ENCODE measurements around the gene ACCS. TPM values are rescaled to one million over a fixed set of nuclear protein-coding genes. Genes with fewer than 3 reads are reported as not detected.

ACCS gene
- 1 to 10 TPM; 4.9 to 5.2 TPM for total RNA-seq

- peak within 1 kb of the TSS; percentile 84 for H3K4me3 Mint-ChIP-seq
- H3K27me3 Mint-ChIP-seq: no peaks in the 10 kb centered on the region
- H3K9me3 Mint-ChIP-seq: no peaks in the 10 kb centered on the region
- DNase-seq: peak; percentile 89
- H3K36me3 Mint-ChIP-seq: no peaks in the 10 kb centered on the region
- peak within 1 kb of the TSS; percentile 89 for H3K27ac Mint-ChIP-seq
- H3K4me1 Mint-ChIP-seq: peaks cover 15% of the 10 kb centered on the region
Measured at GRCh38 chr11:44065841-44066731, at the start of gene ACCS. Gene ACCS, plus strand, starts transcription at chr11:44066270. Its CDS starts 1,358 bp downstream, at chr11:44067628.

DNA sequence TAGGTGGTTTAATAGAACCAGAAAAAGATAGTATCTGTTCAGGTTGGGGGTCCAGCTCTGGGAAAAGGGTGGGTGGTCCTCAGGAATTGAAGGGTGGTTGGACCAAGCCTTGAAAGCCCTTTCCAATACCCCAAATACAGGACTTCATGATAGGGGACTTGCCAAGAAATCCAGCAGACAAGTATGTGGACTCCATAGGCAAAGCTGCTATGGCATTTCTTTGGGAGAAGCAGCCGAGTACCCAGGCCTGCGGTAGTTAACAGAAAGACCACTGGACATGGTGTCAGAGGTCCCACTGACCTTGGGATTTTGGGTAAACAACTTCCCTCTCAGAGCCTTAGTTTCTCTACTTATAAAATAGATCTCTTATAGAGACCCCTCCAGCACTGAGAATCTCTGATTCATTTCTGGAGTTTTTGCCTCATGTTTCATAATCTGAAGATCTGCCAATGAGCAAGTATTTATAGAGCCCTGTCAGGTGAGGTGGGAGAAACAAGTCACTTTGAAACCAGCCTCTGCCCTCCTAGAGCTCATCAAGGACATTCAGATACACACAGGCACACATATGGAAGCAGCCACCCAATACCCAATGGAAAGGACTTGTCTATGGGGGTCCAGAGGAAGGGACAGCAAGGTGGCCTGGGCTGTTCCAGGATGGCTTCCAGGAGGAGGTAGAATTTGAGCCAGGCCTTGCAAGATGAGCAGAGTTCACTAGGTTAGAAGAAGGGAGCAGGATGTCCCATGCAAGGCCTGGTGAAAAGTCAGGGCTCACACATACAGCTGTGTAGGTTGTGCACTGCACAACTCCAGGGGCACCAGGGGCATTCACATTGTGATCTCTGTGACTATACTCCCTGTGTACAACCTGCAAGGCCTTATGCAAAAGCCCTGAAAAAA lies 49.3 kb upstream of the ACCS start:
- Mint-ChIP-seq H3K36me3 (no peaks in the 10 kb centered on the region), H3K27me3 (peaks cover 17% of the 10 kb centered on the region), H3K4me1 (peaks cover 4% of the 10 kb centered on the region), H3K4me3 (no peak overlapping the region), H3K9me3 (no peaks in the 10 kb centered on the region), H3K27ac (no peak overlapping the region)
- no peak for DNase-seq

- Mint-ChIP-seq H3K9me3 (peaks cover 1% of the 10 kb centered on the region), H3K27ac (no peak overlapping the region), H3K4me3 (no peak overlapping the region), H3K4me1 (peaks cover 4% of the 10 kb centered on the region), H3K27me3 (peaks cover 23% of the 10 kb centered on the region), H3K36me3 (no peaks in the 10 kb centered on the region)
- DNase-seq: no peak
Measured at GRCh38 chr11:44017443-44018126, 48.5 kb upstream of the ACCS start.

GRCh38 chr11:44018127-44018521 lies 47.9 kb upstream of the ACCS start:
- peaks cover 25% of the 10 kb centered on the region for H3K27me3 Mint-ChIP-seq
- peaks cover 3% of the 10 kb centered on the region for H3K9me3 Mint-ChIP-seq
- no peak for DNase-seq
- peaks cover 4% of the 10 kb centered on the region for H3K4me1 Mint-ChIP-seq
- H3K27ac Mint-ChIP-seq: no peak overlapping the region
- no peaks in the 10 kb centered on the region for H3K36me3 Mint-ChIP-seq
- H3K4me3 Mint-ChIP-seq: no peak overlapping the region

DNA sequence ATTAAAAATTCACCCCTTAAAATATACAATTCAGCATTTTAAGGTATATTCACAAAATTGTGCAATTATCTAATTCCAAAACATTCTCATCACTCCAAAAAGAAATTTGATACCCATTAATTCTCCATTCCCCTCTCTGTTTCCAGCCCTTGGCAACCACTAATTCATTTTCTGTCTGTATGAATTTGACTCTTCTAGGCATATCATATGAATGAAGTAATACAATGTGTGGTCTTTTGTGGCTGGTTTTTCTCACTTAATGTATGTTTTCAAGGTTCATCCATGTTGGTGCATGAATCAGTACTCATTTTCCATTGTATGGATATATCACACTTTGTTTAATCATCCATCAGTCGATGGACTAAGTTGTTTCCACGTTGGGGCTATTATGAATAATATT lies 47.2 kb upstream of the ACCS start:
- H3K36me3 Mint-ChIP-seq: no peaks in the 10 kb centered on the region
- peaks cover 27% of the 10 kb centered on the region for H3K27me3 Mint-ChIP-seq
- no peak for DNase-seq
- peaks cover 4% of the 10 kb centered on the region for H3K4me1 Mint-ChIP-seq
- no peak overlapping the region for H3K4me3 Mint-ChIP-seq
- no peak overlapping the region for H3K27ac Mint-ChIP-seq
- peaks cover 5% of the 10 kb centered on the region for H3K9me3 Mint-ChIP-seq

- Mint-ChIP-seq H3K27ac (no peak overlapping the region), H3K4me3 (no peak overlapping the region)
Measured at GRCh38 chr11:44024977-44025376, 41.1 kb upstream of the ACCS start.

DNA sequence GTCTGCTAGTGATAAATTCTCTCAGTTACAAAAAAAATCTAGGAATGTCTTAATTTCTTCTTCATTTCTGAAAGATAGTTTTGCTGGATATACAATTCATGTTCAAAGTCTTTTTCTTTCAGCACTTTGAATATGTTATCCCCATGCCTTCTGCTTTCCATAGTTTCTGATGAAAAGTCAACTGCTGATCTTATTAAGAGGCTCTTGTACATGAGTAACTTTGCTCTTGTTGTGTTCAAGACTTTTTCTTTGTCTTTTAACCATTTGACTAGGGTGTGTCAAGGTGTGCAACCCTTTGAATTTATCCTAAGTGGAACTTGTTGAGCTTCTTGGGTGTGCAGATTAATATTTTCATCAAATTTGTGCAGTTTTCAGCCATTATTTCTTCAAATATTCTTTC lies 40.3 kb upstream of the ACCS start:
- Mint-ChIP-seq H3K4me3 (no peak overlapping the region), H3K36me3 (no peaks in the 10 kb centered on the region), H3K4me1 (no peaks in the 10 kb centered on the region), H3K27ac (no peak overlapping the region), H3K27me3 (peaks cover 58% of the 10 kb centered on the region), H3K9me3 (peaks cover 16% of the 10 kb centered on the region)
- no peak for DNase-seq

More at GRCh38 chr11:44024977-44025376, 41.1 kb upstream of the ACCS start:
- Mint-ChIP-seq H3K27me3 (peaks cover 53% of the 10 kb centered on the region), H3K36me3 (no peaks in the 10 kb centered on the region), H3K9me3 (peaks cover 16% of the 10 kb centered on the region), H3K4me1 (no peaks in the 10 kb centered on the region)
- DNase-seq: no peak

DNA sequence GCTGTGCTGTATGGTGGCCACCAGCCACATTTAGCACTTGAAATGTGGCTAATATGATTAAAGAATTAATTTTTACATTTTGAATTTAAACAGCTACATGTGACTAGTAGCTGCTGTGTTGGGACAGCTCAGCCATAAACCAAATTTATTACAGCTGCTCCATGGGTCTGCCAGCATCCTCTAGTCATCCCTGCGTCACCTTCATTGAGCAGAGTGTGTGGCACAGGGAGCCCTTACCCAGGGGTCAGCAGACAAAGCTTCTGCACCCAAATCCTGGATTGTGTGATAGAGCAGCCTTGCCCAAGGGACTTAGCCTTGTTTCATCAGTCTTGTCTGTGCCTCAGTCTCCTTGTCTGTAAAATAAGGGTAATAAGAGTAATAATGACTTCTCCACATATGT lies 37.7 kb upstream of the ACCS start:
- H3K27me3 Mint-ChIP-seq: peaks cover 54% of the 10 kb centered on the region
- no peak overlapping the region for H3K27ac Mint-ChIP-seq
- DNase-seq: no peak
- no peaks in the 10 kb centered on the region for H3K4me1 Mint-ChIP-seq
- no peak overlapping the region for H3K4me3 Mint-ChIP-seq
- peaks cover 11% of the 10 kb centered on the region for H3K9me3 Mint-ChIP-seq
- H3K36me3 Mint-ChIP-seq: no peaks in the 10 kb centered on the region

GRCh38 chr11:44028816-44029506 lies 37.1 kb upstream of the ACCS start:
- no peak overlapping the region for H3K27ac Mint-ChIP-seq
- H3K4me3 Mint-ChIP-seq: no peak overlapping the region
- H3K36me3 Mint-ChIP-seq: no peaks in the 10 kb centered on the region
- DNase-seq: no peak
- peaks cover 11% of the 10 kb centered on the region for H3K9me3 Mint-ChIP-seq
- H3K4me1 Mint-ChIP-seq: no peaks in the 10 kb centered on the region
- peaks cover 51% of the 10 kb centered on the region for H3K27me3 Mint-ChIP-seq

DNA sequence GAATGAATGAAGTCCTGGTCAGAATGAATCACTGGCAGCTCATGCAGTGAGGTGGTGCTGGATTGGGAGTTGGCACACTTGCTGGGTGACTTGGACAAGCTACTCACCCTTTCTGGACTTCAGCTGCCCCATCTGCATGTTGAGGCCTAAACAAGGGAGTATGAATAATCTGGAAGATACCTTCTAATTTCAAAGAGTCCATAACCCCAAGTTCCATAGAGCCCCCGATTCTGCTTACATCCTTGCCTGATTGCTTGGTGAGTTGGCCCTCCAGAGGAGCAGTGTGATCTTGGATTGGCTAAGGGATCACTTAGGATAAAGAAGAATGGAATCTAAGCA lies 36.6 kb upstream of the ACCS start:
- Mint-ChIP-seq H3K9me3 (peaks cover 11% of the 10 kb centered on the region), H3K36me3 (no peaks in the 10 kb centered on the region), H3K4me3 (no peak overlapping the region), H3K27ac (no peak overlapping the region), H3K27me3 (peaks cover 46% of the 10 kb centered on the region), H3K4me1 (no peaks in the 10 kb centered on the region)
- no peak for DNase-seq

- no peaks in the 10 kb centered on the region for H3K36me3 Mint-ChIP-seq
- DNase-seq: no peak
- no peaks in the 10 kb centered on the region for H3K4me1 Mint-ChIP-seq
- no peak overlapping the region for H3K27ac Mint-ChIP-seq
- H3K27me3 Mint-ChIP-seq: peaks cover 46% of the 10 kb centered on the region
- peaks cover 11% of the 10 kb centered on the region for H3K9me3 Mint-ChIP-seq
- H3K4me3 Mint-ChIP-seq: no peak overlapping the region
Measured at GRCh38 chr11:44029977-44030911, 35.8 kb upstream of the ACCS start.

DNA sequence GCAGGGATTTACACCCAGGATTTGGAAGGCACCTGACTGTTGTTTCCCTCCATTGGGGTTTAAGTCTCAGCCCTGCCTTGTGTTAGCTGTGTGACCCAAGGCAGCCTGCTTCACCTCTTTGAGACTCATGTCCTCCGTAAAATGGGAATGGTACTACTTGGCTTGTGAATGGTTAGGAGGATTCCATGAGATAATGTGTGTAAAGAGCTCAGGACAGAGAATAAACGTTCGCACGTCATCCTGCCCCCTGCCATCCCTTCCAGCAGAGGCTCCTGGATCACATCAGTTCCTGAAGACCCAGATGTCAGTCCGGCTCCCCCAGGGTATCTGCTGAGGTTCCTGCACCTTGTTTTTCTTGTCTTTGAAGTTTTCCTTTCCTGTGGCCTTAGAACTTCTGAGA lies 35.1 kb upstream of the ACCS start:
- no peak for DNase-seq
- no peaks in the 10 kb centered on the region for H3K36me3 Mint-ChIP-seq
- peaks cover 10% of the 10 kb centered on the region for H3K9me3 Mint-ChIP-seq
- H3K4me1 Mint-ChIP-seq: no peaks in the 10 kb centered on the region
- peaks cover 41% of the 10 kb centered on the region for H3K27me3 Mint-ChIP-seq
- H3K4me3 Mint-ChIP-seq: no peak overlapping the region
- no peak overlapping the region for H3K27ac Mint-ChIP-seq

GRCh38 chr11:44031549-44031948 lies 34.5 kb upstream of the ACCS start:
- peaks cover 7% of the 10 kb centered on the region for H3K9me3 Mint-ChIP-seq
- DNase-seq: no peak
- no peaks in the 10 kb centered on the region for H3K4me1 Mint-ChIP-seq
- no peak overlapping the region for H3K4me3 Mint-ChIP-seq
- H3K27me3 Mint-ChIP-seq: peaks cover 35% of the 10 kb centered on the region
- no peaks in the 10 kb centered on the region for H3K36me3 Mint-ChIP-seq
- H3K27ac Mint-ChIP-seq: no peak overlapping the region
